ENCODE measurements around the gene TMEM101.

DNA sequence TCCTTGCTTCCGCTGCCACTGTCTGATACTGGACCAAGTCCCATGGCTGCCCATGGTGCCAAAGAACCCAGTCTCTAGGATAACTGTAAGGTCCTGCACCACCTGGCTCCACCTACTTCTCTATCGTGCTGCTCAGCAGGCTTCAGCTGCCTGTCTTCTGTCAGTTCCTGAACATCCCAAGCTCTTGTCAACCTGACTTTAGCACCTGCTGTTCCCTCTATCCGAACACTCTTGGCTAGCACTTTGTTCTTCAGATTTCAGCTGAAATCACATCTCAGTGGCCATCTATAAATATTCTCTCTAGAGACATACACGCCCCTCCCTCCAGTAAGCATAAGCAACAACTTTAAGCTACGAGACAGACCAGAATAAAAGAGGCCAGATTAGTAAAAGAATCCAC is 15.0 kb upstream of the TMEM101 start:
- TF ChIP-seq, protein P1, sequence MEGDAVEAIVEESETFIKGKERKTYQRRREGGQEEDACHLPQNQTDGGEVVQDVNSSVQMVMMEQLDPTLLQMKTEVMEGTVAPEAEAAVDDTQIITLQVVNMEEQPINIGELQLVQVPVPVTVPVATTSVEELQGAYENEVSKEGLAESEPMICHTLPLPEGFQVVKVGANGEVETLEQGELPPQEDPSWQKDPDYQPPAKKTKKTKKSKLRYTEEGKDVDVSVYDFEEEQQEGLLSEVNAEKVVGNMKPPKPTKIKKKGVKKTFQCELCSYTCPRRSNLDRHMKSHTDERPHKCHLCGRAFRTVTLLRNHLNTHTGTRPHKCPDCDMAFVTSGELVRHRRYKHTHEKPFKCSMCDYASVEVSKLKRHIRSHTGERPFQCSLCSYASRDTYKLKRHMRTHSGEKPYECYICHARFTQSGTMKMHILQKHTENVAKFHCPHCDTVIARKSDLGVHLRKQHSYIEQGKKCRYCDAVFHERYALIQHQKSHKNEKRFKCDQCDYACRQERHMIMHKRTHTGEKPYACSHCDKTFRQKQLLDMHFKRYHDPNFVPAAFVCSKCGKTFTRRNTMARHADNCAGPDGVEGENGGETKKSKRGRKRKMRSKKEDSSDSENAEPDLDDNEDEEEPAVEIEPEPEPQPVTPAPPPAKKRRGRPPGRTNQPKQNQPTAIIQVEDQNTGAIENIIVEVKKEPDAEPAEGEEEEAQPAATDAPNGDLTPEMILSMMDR (IDR thresholded peaks at IDR 0.05), result no peak
- no peak for TF ChIP-seq POLR2AphosphoS5 (IDR thresholded peaks at IDR 0.05)
- TF ChIP-seq POLR2A (IDR thresholded peaks at IDR 0.05), result no peak

All from prostate gland (tissue), 2 donors.